H9 (cell line): Measurements from ENCODE around the gene RAB5A. TPM values are rescaled to one million over a fixed set of nuclear protein-coding genes. Genes with fewer than 3 reads are reported as not detected.

Experiments used
- DNase-seq: peaks from one replicate; pipeline ENCODE4 v3.0.0-alpha.2; 2017
- H2AFZ ChIP-seq: one replicate; pipeline ENCODE4 v1.6.1; 2013; ENCODE audit warnings: mild to moderate bottlenecking, low read length, control low read depth, moderate library complexity
- H2AK5ac ChIP-seq: 2 replicates; pipeline ENCODE4 v1.6.1; 2013; ENCODE audit warnings: low read length, control low read depth, mixed read lengths; ENCODE audit not compliant: insufficient read length
- H2BK120ac ChIP-seq: one replicate; pipeline ENCODE4 v1.6.1; 2013; ENCODE audit warnings: low read depth, mild to moderate bottlenecking, low read length, control low read depth, inconsistent platforms; ENCODE audit not compliant: poor library complexity, severe bottlenecking
- H2BK12ac ChIP-seq: 2 replicates; pipeline ENCODE4 v1.6.1; 2013; ENCODE audit warnings: low read length, control low read depth, mixed read lengths, low read depth; ENCODE audit not compliant: insufficient read length
- H2BK15ac ChIP-seq: 2 replicates; pipeline ENCODE4 v1.6.1; 2013; ENCODE audit warnings: low read depth, low read length, control low read depth
- H2BK20ac ChIP-seq: one replicate; pipeline ENCODE4 v1.6.1; 2013; ENCODE audit warnings: low read depth, mild to moderate bottlenecking, low read length, control low read depth, inconsistent platforms; ENCODE audit not compliant: poor library complexity, severe bottlenecking
- H2BK5ac ChIP-seq: 2 replicates; pipeline ENCODE4 v1.6.1; 2013; ENCODE audit warnings: low read length, control low read depth, mixed read lengths; ENCODE audit not compliant: insufficient read length
- H3K14ac ChIP-seq: 2 replicates; pipeline ENCODE4 v1.6.1; 2013; ENCODE audit warnings: low read length, control low read depth; ENCODE audit not compliant: insufficient read depth
- H3K18ac ChIP-seq: 2 replicates; pipeline ENCODE4 v1.6.1; 2013; ENCODE audit warnings: low read depth, mild to moderate bottlenecking, mixed read lengths, low read length, control low read depth; ENCODE audit not compliant: insufficient read length
- H3K23ac ChIP-seq: 2 replicates; pipeline ENCODE4 v1.6.1; 2013; ENCODE audit warnings: low read length, control low read depth, mixed read lengths, low read depth; ENCODE audit not compliant: insufficient read length
- H3K23me2 ChIP-seq: 2 replicates; pipeline ENCODE4 v1.6.1; 2013; ENCODE audit warnings: low read depth, mild to moderate bottlenecking, mixed read lengths, low read length, control low read depth; ENCODE audit not compliant: insufficient read length, poor library complexity, severe bottlenecking
- H3K27ac ChIP-seq: 2 replicates; pipeline ENCODE4 v1.5.1; 2013; ENCODE audit warnings: low read length, control low read depth, mixed read lengths, low read depth; ENCODE audit not compliant: insufficient read length
- H3K27me3 ChIP-seq: 2 replicates; pipeline ENCODE4 v1.6.1; 2013; ENCODE audit warnings: low read length, control low read depth, inconsistent platforms; ENCODE audit not compliant: insufficient read depth
- H3K4ac ChIP-seq: 2 replicates; pipeline ENCODE4 v1.6.1; 2013; ENCODE audit warnings: low read depth, mild to moderate bottlenecking, control low read depth, inconsistent platforms, low read length, moderate library complexity
- H3K4me1 ChIP-seq: 2 replicates; pipeline ENCODE4 v1.6.1; 2013; ENCODE audit warnings: low read length, control low read depth, inconsistent platforms; ENCODE audit not compliant: insufficient read depth
- H3K4me2 ChIP-seq: 2 replicates; pipeline ENCODE4 v1.6.1; 2013; ENCODE audit warnings: low read length, control low read depth, mixed read lengths; ENCODE audit not compliant: insufficient read length, insufficient read depth
- H3K56ac ChIP-seq: 2 replicates; pipeline ENCODE4 v1.6.1; 2013; ENCODE audit warnings: low read depth, mild to moderate bottlenecking, mixed read lengths, low read length, control low read depth; ENCODE audit not compliant: insufficient read length
- H3K79me1 ChIP-seq: 2 replicates; pipeline ENCODE4 v1.6.1; 2013; ENCODE audit warnings: low read depth, mild to moderate bottlenecking, moderate library complexity, low read length, control low read depth, inconsistent platforms; ENCODE audit not compliant: insufficient read depth, poor library complexity, severe bottlenecking
- H3K79me2 ChIP-seq: 2 replicates; pipeline ENCODE4 v1.6.1; 2013; ENCODE audit warnings: low read length, control low read depth, inconsistent platforms; ENCODE audit not compliant: insufficient read depth
- H3K9ac ChIP-seq: 2 replicates; pipeline ENCODE4 v1.6.1; 2013; ENCODE audit warnings: low read length, control low read depth, mixed read lengths; ENCODE audit not compliant: insufficient read length; ENCODE audit errors: extremely low read depth
- H3K9me3 ChIP-seq: one replicate; pipeline ENCODE4 v1.6.1; 2013; ENCODE audit warnings: low read depth, low read length, inconsistent platforms; ENCODE audit not compliant: control insufficient read depth
- H3T11ph ChIP-seq: one replicate; pipeline ENCODE4 v1.6.1; 2013; ENCODE audit warnings: mild to moderate bottlenecking, low read length, control low read depth, inconsistent platforms
- H4K20me1 ChIP-seq: one replicate; pipeline ENCODE4 v1.6.1; 2013; ENCODE audit not compliant: control insufficient read depth, insufficient read length, insufficient read depth
- H4K5ac ChIP-seq: 2 replicates; pipeline ENCODE4 v1.6.1; 2013; ENCODE audit warnings: low read depth, mild to moderate bottlenecking, mixed read lengths, low read length, control low read depth; ENCODE audit not compliant: insufficient read length
- H4K8ac ChIP-seq: replicated peaks from 2 replicates; pipeline ENCODE4 v1.6.1; 2013; ENCODE audit warnings: low read length, control low read depth, mixed read lengths, low read depth; ENCODE audit not compliant: insufficient read length
- H4K91ac ChIP-seq: 2 replicates; pipeline ENCODE4 v1.6.1; 2013; ENCODE audit warnings: low read depth, mild to moderate bottlenecking, moderate library complexity, mixed read lengths, low read length, control low read depth; ENCODE audit not compliant: insufficient read length
- H3K27ac Mint-ChIP-seq, 3 experiments: 2 replicates in 2 of 3; 3 replicates in 1 of 3; pipeline ENCODE4 v1.8.0; 2020 to 2021; ENCODE audit warnings: mixed read lengths in 3 of 3, mild to moderate bottlenecking in 1 of 3, moderate library complexity in 1 of 3
- H3K27me3 Mint-ChIP-seq: 2 replicates; pipeline ENCODE4 v1.8.0; 2021; ENCODE audit warnings: low read depth, mild to moderate bottlenecking, moderate library complexity, mixed read lengths
- H3K36me3 Mint-ChIP-seq, 3 experiments: 2 replicates in 2 of 3; 3 replicates in 1 of 3; pipeline ENCODE4 v1.8.0; 2020 to 2021; ENCODE audit warnings: low read depth in 3 of 3, mixed read lengths in 3 of 3; ENCODE audit not compliant: insufficient read depth in 1 of 3
- H3K4me1 Mint-ChIP-seq, 2 experiments: 2 replicates each; pipeline ENCODE4 v1.8.0; 2020; ENCODE audit warnings: mixed read lengths in 2 of 2
- H3K4me3 Mint-ChIP-seq, 2 experiments: 2 replicates in 1 of 2; 3 replicates in 1 of 2; pipeline ENCODE4 v1.8.0; 2020 to 2021; ENCODE audit warnings: mild to moderate bottlenecking in 2 of 2, mixed read lengths in 2 of 2, moderate library complexity in 1 of 2
- H3K9me3 Mint-ChIP-seq, 2 experiments: 2 replicates in 1 of 2; 3 replicates in 1 of 2; pipeline ENCODE4 v1.8.0; 2020; ENCODE audit warnings: mild to moderate bottlenecking in 2 of 2, mixed read lengths in 2 of 2, moderate library complexity in 1 of 2
- WGBS: extraction: QIAGEN DNeasy Blood & Tissue Kit; methylation state at CpG from one replicate; pipeline ENCODE4 v1.1.7; 2013; ENCODE audit warnings: missing lambda C conversion rate, low lambda C conversion rate, mixed read lengths; ENCODE audit not compliant: insufficient read length; ENCODE audit errors: extremely low coverage; 5-methylcytosine and 5-hydroxymethylcytosine counted together
- total RNA-seq: library from RNA; stranded (reverse); gene quantifications from 2 replicates; pipeline ENCODE4 v1.2.1, GENCODE V29; 2021
- TF ChIP-seq, protein P1 (sequence below): fragments of 200-600 bp; sonication (generic); conservative IDR thresholded peaks from 3 replicates; pipeline ENCODE4 v1.8.0; 2021; ENCODE audit warnings: antibody characterized with exemption, mild to moderate bottlenecking

Gene RAB5A
- total RNA-seq, 1 experiment from 2014 or later = 84.8 TPM

DNA sequence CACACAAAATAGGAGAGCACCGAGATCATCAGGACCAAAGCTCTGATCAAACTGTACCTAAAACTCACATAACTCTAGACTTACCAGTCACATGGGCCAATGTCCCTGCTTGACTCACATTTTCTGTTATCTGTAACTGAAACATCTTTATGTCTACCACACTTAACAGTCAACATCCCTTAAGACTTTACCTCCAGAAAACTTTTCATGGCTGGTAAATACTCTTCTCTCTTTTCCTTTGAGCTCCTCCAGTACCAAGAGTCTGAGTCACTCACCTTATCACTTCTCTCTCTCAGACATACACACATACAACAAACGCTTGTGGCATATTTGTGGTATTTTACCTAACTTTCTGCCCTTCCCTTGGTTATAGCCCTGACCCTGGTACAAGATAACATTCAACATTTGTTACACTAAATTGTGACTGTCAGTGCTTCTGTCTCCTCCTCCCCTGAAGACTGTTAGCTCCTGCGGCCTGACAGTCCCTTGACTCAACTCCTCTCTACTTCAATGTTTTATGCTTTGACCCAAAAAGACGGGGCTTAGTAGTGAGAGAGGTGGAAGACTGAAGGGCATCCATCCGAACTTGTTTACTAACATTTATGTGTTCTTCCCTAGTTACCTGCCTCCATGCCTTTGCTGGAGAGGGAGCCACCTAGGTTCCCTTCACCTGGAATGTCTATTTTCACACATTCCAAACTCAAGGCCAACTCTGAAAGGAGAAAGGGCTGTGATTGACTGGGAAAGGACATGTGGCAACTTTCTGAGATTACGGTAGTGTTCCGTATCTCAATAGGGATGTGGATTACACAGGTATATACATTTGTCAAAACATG is 9.2 kb upstream of the RAB5A start:
- H3K4me3 Mint-ChIP-seq = no peak overlapping the region
- Histone ChIP-seq H2BK120ac (no peak overlapping the region), H3K79me2 (no peaks in the 10 kb centered on the region), H4K20me1 (no peaks in the 10 kb centered on the region), H3K9me3 (no peaks in the 10 kb centered on the region), H3K18ac (no peak overlapping the region), H2BK5ac (no peak overlapping the region), H2BK12ac (no peak overlapping the region), H3K4ac (no peak overlapping the region), H2AFZ (no peak overlapping the region), H3K4me2 (no peak overlapping the region), H3K23ac (no peak overlapping the region), H3K9ac (no peak overlapping the region), H2BK20ac (no peak overlapping the region), H4K91ac (no peak overlapping the region), H4K5ac (no peak overlapping the region), H3K27ac (no peak overlapping the region), H3K14ac (no peak overlapping the region), H3K79me1 (no peaks in the 10 kb centered on the region), H3K23me2 (no peaks in the 10 kb centered on the region), H3K56ac (no peak overlapping the region), H3T11ph (no peak overlapping the region), H2BK15ac (no peak overlapping the region), H3K27me3 (no peaks in the 10 kb centered on the region), H3K4me1 (no peaks in the 10 kb centered on the region; the same call in 1 of the 2 replicates), H2AK5ac (no peak overlapping the region), H4K8ac (no peak overlapping the region)
- H3K27me3 Mint-ChIP-seq = peaks cover 3% of the 10 kb centered on the region; the same call in 1 of the 2 replicates
- peaks cover 5 to 11% of the 10 kb centered on the region in 2 experiments; a peak in 4 of 5 replicates for H3K9me3 Mint-ChIP-seq
- TF ChIP-seq, protein P1, sequence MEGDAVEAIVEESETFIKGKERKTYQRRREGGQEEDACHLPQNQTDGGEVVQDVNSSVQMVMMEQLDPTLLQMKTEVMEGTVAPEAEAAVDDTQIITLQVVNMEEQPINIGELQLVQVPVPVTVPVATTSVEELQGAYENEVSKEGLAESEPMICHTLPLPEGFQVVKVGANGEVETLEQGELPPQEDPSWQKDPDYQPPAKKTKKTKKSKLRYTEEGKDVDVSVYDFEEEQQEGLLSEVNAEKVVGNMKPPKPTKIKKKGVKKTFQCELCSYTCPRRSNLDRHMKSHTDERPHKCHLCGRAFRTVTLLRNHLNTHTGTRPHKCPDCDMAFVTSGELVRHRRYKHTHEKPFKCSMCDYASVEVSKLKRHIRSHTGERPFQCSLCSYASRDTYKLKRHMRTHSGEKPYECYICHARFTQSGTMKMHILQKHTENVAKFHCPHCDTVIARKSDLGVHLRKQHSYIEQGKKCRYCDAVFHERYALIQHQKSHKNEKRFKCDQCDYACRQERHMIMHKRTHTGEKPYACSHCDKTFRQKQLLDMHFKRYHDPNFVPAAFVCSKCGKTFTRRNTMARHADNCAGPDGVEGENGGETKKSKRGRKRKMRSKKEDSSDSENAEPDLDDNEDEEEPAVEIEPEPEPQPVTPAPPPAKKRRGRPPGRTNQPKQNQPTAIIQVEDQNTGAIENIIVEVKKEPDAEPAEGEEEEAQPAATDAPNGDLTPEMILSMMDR = no peak
- peaks cover 0 to 6% (median 0%) of the 10 kb centered on the region in 3 experiments; a peak in 4 of 7 replicates for H3K36me3 Mint-ChIP-seq
- no CpG with 5 or more reads among the region's 7 CpGs for WGBS
- H3K27ac Mint-ChIP-seq = no peak overlapping the region
- peaks cover 9 to 10% of the 10 kb centered on the region in 2 experiments for H3K4me1 Mint-ChIP-seq
- no peak for DNase-seq
